HG03060 (cell line): Measurements from ENCODE around the gene ARID4B.
"Not testable (repeated sequence)": the region's sequence is repeated elsewhere in the genome, so short reads cannot be mapped to it uniquely, and the experiment has no call there.

Source experiments
- ATAC-seq: cut with Tn5 transposase; IDR thresholded peaks from one replicate; pipeline ENCODE4 v1.9.1; 2021; ENCODE audit warnings: low read depth, moderate number of reproducible peaks; ENCODE audit not compliant: unreplicated experiment

ARID4B gene, protein sequence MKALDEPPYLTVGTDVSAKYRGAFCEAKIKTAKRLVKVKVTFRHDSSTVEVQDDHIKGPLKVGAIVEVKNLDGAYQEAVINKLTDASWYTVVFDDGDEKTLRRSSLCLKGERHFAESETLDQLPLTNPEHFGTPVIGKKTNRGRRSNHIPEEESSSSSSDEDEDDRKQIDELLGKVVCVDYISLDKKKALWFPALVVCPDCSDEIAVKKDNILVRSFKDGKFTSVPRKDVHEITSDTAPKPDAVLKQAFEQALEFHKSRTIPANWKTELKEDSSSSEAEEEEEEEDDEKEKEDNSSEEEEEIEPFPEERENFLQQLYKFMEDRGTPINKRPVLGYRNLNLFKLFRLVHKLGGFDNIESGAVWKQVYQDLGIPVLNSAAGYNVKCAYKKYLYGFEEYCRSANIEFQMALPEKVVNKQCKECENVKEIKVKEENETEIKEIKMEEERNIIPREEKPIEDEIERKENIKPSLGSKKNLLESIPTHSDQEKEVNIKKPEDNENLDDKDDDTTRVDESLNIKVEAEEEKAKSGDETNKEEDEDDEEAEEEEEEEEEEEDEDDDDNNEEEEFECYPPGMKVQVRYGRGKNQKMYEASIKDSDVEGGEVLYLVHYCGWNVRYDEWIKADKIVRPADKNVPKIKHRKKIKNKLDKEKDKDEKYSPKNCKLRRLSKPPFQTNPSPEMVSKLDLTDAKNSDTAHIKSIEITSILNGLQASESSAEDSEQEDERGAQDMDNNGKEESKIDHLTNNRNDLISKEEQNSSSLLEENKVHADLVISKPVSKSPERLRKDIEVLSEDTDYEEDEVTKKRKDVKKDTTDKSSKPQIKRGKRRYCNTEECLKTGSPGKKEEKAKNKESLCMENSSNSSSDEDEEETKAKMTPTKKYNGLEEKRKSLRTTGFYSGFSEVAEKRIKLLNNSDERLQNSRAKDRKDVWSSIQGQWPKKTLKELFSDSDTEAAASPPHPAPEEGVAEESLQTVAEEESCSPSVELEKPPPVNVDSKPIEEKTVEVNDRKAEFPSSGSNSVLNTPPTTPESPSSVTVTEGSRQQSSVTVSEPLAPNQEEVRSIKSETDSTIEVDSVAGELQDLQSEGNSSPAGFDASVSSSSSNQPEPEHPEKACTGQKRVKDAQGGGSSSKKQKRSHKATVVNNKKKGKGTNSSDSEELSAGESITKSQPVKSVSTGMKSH (N-terminal part only)

GRCh38 chr1:235327559-235328270 is at the start of gene ARID4B:
TSS of gene ARID4B (minus strand) at chr1:235328179. CDS start at chr1:235326919, 1,260 bp downstream.
- no peak for ATAC-seq

DNA sequence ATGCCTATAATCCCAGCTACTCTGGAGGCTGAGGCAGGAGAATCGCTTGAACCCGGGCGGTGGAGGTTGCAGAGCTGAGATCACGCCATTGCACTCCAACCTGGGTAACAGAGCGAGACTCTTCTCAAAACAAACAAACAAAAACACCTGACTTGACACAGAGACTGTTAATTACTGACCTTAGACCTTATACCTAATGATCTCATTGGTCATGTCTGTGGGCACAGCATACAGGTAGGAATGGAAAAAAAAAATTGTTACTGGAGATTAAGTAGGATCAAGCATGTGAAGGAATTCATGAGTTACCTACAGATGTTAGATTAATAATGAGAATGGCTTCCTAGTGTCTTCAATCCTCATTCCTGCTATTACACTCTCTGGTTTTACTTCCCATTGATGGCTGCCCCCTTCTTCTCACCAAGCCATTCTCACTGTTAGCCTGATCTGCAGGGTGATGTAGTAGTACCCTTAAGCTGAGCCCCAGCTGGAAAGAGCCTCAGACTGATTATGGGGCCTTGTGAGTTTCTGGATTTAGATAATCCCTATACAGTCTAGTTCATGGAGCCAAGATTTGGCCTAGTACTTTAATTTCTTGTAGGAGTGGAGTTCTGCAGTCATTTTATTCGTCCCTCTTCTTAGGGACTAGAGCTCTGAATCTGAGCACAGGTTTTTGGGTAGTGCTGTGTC is 48.1 kb upstream of the ARID4B start:
- ATAC-seq: no peak

DNA sequence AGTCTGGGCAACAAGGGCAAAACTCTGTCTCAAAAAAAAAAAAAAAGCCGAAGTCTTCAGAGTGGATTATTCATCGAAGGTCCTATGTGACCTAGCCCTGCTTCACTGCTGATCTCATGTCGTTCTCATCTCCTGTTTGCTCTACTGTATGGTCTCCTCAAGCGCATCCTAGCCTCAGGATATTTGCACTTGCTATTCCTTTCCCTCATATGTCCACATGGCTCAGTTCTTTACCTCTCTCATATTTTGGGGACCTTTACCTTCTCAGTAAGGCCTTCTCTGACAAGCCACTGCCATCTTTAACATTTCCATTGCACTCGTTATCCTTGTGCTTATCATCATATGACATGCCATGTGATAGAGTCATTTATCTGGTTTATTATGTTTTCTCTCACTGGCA is 41.8 kb upstream of the ARID4B start:
- no peak for ATAC-seq

GRCh38 chr1:235368428-235368827 is 40.4 kb upstream of the ARID4B start:
- ATAC-seq: no peak

GRCh38 chr1:235367000-235367908 is 39.3 kb upstream of the ARID4B start, which contains the start of gene TBCE:
TSS of gene TBCE (plus strand) at chr1:235367427. CDS start at chr1:235380050, 12,623 bp downstream.
- ATAC-seq: peak; percentile 96

- no peak for ATAC-seq
Observed at GRCh38 chr1:235366286-235366685, 38.3 kb upstream of the ARID4B start.

DNA sequence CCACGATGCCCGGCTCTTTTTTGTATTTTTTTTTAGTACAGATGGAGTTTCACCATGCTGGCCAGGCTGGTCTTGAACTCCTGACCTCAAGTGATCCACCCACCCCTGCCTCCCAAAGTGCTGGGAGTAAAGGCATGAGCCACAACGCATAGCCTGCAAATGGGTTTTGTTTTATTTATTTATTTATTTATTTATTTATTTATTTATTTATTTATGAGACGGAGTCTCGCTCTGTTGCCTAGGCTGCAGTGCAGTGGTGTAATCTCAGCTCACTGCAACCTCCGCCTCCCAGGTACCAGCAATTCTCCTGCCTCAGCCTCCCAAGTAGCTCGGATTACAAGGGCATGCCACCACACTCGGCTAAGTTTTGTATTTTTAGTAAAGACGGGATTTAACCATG is 36.2 kb upstream of the ARID4B start:
- not testable (repeated sequence) for ATAC-seq

GRCh38 chr1:235358899-235359298 is 30.9 kb upstream of the ARID4B start:
- no peak for ATAC-seq

- no peak for ATAC-seq
Observed at GRCh38 chr1:235357485-235358373, 29.8 kb upstream of the ARID4B start.

- ATAC-seq: no peak
Observed at GRCh38 chr1:235351898-235352297, 23.9 kb upstream of the ARID4B start.

GRCh38 chr1:235351441-235351840 is 23.5 kb upstream of the ARID4B start:
- ATAC-seq: no peak

GRCh38 chr1:235343726-235344125 is 15.7 kb upstream of the ARID4B start:
- no peak for ATAC-seq

DNA sequence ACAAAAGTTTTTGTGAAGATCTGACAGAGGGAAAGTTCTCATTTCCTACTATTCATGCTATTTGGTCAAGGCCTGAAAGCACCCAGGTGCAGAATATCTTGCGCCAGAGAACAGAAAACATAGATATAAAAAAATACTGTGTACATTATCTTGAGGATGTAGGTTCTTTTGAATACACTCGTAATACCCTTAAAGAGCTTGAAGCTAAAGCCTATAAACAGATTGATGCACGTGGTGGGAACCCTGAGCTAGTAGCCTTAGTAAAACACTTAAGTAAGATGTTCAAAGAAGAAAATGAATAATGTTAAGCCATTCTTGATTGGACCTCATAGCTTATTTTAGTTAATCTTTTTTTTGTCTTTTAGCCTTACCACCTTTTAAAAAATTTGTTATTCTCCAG is 14.5 kb upstream of the ARID4B start:
- ATAC-seq: no peak

DNA sequence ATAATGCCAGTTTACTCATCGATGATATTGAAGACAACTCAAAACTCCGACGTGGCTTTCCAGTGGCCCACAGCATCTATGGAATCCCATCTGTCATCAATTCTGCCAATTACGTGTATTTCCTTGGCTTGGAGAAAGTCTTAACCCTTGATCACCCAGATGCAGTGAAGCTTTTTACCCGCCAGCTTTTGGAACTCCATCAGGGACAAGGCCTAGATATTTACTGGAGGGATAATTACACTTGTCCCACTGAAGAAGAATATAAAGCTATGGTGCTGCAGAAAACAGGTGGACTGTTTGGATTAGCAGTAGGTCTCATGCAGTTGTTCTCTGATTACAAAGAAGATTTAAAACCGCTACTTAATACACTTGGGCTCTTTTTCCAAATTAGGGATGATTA is 14.1 kb upstream of the ARID4B start:
- no peak for ATAC-seq

DNA sequence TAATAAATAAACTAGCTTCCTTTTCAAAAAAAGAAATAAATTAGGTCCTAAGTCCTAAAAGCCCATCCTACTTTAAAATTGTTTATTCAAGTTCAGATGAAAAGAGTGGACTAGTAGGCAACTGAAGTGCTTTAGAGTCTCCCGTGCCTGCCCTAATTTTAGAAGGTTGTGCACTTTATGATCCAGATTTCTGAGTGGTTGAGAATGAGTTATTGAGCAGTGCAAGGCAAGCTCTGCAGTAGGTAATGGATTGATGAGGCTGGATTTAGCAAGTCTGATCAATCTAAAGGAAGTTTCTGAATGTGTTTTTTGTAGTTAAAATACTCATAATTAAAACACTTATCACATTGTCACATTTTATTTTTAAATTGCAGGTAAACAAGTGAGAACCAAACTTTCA is 13.4 kb upstream of the ARID4B start:
- ATAC-seq: no peak

DNA sequence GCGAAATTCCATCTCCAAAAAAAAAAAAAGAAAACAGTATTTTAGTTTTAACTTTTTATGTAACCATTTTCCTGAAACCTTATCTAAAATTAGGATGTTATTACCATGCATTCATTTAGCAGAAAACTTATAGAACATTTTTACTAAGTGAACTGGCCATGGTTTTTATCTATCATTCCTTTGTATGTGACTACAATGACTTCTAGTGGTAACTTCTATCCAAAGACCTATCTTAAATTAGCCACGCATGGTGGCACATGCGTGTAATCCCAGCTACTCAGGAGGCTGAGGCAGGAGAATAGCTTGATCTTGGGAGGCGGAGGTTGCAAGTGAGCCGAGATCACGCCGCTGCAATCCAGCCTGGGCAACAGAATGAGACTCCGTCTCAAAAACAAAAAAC is 11.8 kb upstream of the ARID4B start:
- no peak for ATAC-seq

DNA sequence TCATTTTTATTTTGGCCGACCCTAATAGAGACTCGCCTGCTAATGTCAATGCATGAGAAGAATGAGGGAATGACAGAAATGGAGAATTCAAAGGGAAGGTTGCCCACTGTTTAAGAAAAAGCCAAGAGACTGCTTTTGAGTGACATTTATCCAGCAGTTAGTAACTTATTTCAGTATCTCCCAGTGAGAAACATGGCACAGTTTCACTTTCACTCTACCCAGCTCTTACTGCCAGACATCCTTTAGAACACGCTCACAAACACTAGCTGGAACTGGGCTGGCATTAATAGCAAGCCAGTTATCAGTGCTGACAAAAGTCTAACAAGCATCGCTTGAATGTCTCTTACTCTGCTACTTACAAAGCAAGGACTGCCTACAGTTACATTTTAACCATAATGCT is 8.9 kb upstream of the ARID4B start:
- ATAC-seq: no peak

DNA sequence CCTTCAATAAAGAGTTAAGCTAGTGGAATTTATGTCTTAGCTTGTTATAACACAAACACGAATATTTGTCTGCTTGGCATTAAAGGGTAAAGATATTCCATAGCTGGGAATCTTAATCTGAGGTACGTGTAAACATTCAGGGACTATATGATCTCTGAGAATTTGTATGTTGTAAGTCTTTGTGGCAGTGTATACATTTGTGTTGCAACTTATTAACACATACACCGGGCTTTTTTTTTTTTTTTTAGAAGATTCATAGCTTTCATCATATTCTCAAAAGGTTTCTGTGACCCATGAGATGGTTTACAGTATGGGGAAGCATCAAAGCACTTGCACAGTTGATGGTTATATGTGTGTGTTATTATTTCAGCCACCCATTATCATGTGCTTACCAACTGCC is 3.4 kb upstream of the ARID4B start:
- ATAC-seq: no peak
